ENCODE results near the gene PRICKLE4. TPM values are rescaled to one million over a fixed set of nuclear protein-coding genes. Genes with fewer than 3 reads are reported as not detected.
A peak's percentile ranks its signal among the peaks of the same experiment; 100 is the strongest.

The PRICKLE4 gene
- total and polyA plus RNA-seq, 2 of the 13 experiments (the other 11 are each of a cell fraction or from before 2014, with no cell fraction given) = 0.92 to 1.2 TPM

- peak; percentile 30; the same call in 1 of the 2 replicates for TF ChIP-seq FOXO1 (CRISPR knock-in tag; IDR thresholded peaks at IDR 0.05)
- 0 out of 2 replicates have a peak, but pooled peaks have one; percentile 25 for TF ChIP-seq NRL (CRISPR knock-in tag; IDR thresholded peaks at IDR 0.05; ENCODE audit: borderline replicate concordance)
- TF ChIP-seq KMT2B (CRISPR knock-in tag; IDR thresholded peaks at IDR 0.05) = no peak
- TF ChIP-seq ZMYM4 (CRISPR knock-in tag; IDR thresholded peaks at IDR 0.05) = 0 out of 2 replicates have a peak, but pooled peaks have one; percentile 8
- no peak for TF ChIP-seq FOXJ3 (CRISPR knock-in tag; IDR thresholded peaks at IDR 0.05; ENCODE audit: borderline replicate concordance)
- no peak for TF ChIP-seq XBP1 (CRISPR knock-in tag; IDR thresholded peaks at IDR 0.05)
- no peak for TF ChIP-seq AHDC1 (CRISPR knock-in tag; IDR thresholded peaks at IDR 0.05; ENCODE audit: borderline replicate concordance)
- 0 out of 2 replicates have a peak, but pooled peaks have one; percentile 38 for TF ChIP-seq ZFX (CRISPR knock-in tag; IDR thresholded peaks at IDR 0.05; ENCODE audit: low read depth)
- TF ChIP-seq SALL1 (CRISPR knock-in tag; IDR thresholded peaks at IDR 0.05) = peak; percentile 39
- 0 out of 2 replicates have a peak, but pooled peaks have one; percentile 18 for TF ChIP-seq HDAC2 (CRISPR knock-in tag; IDR thresholded peaks at IDR 0.05)
- TF ChIP-seq IRX3 (CRISPR knock-in tag; IDR thresholded peaks at IDR 0.05; ENCODE audit: borderline replicate concordance, low read depth) = no peak
Measured at GRCh38 chr6:41746107-41746506, 34.5 kb upstream of the PRICKLE4 start (continued).

Measured in HepG2 (cell line).